H9 (cell line): ENCODE data around the gene ZMIZ1. TPM values are rescaled to one million over a fixed set of nuclear protein-coding genes. Genes with fewer than 3 reads are reported as not detected.

Experiments
- DNase-seq: peaks from one replicate; pipeline ENCODE4 v3.0.0-alpha.2; 2017
- H2AFZ ChIP-seq: one replicate; pipeline ENCODE4 v1.6.1; 2013; ENCODE audit warnings: mild to moderate bottlenecking, low read length, control low read depth, moderate library complexity
- H2AK5ac ChIP-seq: 2 replicates; pipeline ENCODE4 v1.6.1; 2013; ENCODE audit warnings: low read length, control low read depth, mixed read lengths; ENCODE audit not compliant: insufficient read length
- H2BK120ac ChIP-seq: one replicate; pipeline ENCODE4 v1.6.1; 2013; ENCODE audit warnings: low read depth, mild to moderate bottlenecking, low read length, control low read depth, inconsistent platforms; ENCODE audit not compliant: poor library complexity, severe bottlenecking
- H2BK12ac ChIP-seq: 2 replicates; pipeline ENCODE4 v1.6.1; 2013; ENCODE audit warnings: low read length, control low read depth, mixed read lengths, low read depth; ENCODE audit not compliant: insufficient read length
- H2BK15ac ChIP-seq: 2 replicates; pipeline ENCODE4 v1.6.1; 2013; ENCODE audit warnings: low read depth, low read length, control low read depth
- H2BK20ac ChIP-seq: one replicate; pipeline ENCODE4 v1.6.1; 2013; ENCODE audit warnings: low read depth, mild to moderate bottlenecking, low read length, control low read depth, inconsistent platforms; ENCODE audit not compliant: poor library complexity, severe bottlenecking
- H2BK5ac ChIP-seq: 2 replicates; pipeline ENCODE4 v1.6.1; 2013; ENCODE audit warnings: low read length, control low read depth, mixed read lengths; ENCODE audit not compliant: insufficient read length
- H3K14ac ChIP-seq: 2 replicates; pipeline ENCODE4 v1.6.1; 2013; ENCODE audit warnings: low read length, control low read depth; ENCODE audit not compliant: insufficient read depth
- H3K18ac ChIP-seq: 2 replicates; pipeline ENCODE4 v1.6.1; 2013; ENCODE audit warnings: low read depth, mild to moderate bottlenecking, mixed read lengths, low read length, control low read depth; ENCODE audit not compliant: insufficient read length
- H3K23ac ChIP-seq: 2 replicates; pipeline ENCODE4 v1.6.1; 2013; ENCODE audit warnings: low read length, control low read depth, mixed read lengths, low read depth; ENCODE audit not compliant: insufficient read length
- H3K23me2 ChIP-seq: 2 replicates; pipeline ENCODE4 v1.6.1; 2013; ENCODE audit warnings: low read depth, mild to moderate bottlenecking, mixed read lengths, low read length, control low read depth; ENCODE audit not compliant: insufficient read length, poor library complexity, severe bottlenecking
- H3K27ac ChIP-seq: 2 replicates; pipeline ENCODE4 v1.5.1; 2013; ENCODE audit warnings: low read length, control low read depth, mixed read lengths, low read depth; ENCODE audit not compliant: insufficient read length
- H3K27me3 ChIP-seq: 2 replicates; pipeline ENCODE4 v1.6.1; 2013; ENCODE audit warnings: low read length, control low read depth, inconsistent platforms; ENCODE audit not compliant: insufficient read depth
- H3K4ac ChIP-seq: 2 replicates; pipeline ENCODE4 v1.6.1; 2013; ENCODE audit warnings: low read depth, mild to moderate bottlenecking, control low read depth, inconsistent platforms, low read length, moderate library complexity
- H3K4me1 ChIP-seq: 2 replicates; pipeline ENCODE4 v1.6.1; 2013; ENCODE audit warnings: low read length, control low read depth, inconsistent platforms; ENCODE audit not compliant: insufficient read depth
- H3K4me2 ChIP-seq: 2 replicates; pipeline ENCODE4 v1.6.1; 2013; ENCODE audit warnings: low read length, control low read depth, mixed read lengths; ENCODE audit not compliant: insufficient read length, insufficient read depth
- H3K56ac ChIP-seq: 2 replicates; pipeline ENCODE4 v1.6.1; 2013; ENCODE audit warnings: low read depth, mild to moderate bottlenecking, mixed read lengths, low read length, control low read depth; ENCODE audit not compliant: insufficient read length
- H3K79me1 ChIP-seq: 2 replicates; pipeline ENCODE4 v1.6.1; 2013; ENCODE audit warnings: low read depth, mild to moderate bottlenecking, moderate library complexity, low read length, control low read depth, inconsistent platforms; ENCODE audit not compliant: insufficient read depth, poor library complexity, severe bottlenecking
- H3K79me2 ChIP-seq: 2 replicates; pipeline ENCODE4 v1.6.1; 2013; ENCODE audit warnings: low read length, control low read depth, inconsistent platforms; ENCODE audit not compliant: insufficient read depth
- H3K9ac ChIP-seq: 2 replicates; pipeline ENCODE4 v1.6.1; 2013; ENCODE audit warnings: low read length, control low read depth, mixed read lengths; ENCODE audit not compliant: insufficient read length; ENCODE audit errors: extremely low read depth
- H3K9me3 ChIP-seq: one replicate; pipeline ENCODE4 v1.6.1; 2013; ENCODE audit warnings: low read depth, low read length, inconsistent platforms; ENCODE audit not compliant: control insufficient read depth
- H3T11ph ChIP-seq: one replicate; pipeline ENCODE4 v1.6.1; 2013; ENCODE audit warnings: mild to moderate bottlenecking, low read length, control low read depth, inconsistent platforms
- H4K20me1 ChIP-seq: one replicate; pipeline ENCODE4 v1.6.1; 2013; ENCODE audit not compliant: control insufficient read depth, insufficient read length, insufficient read depth
- H4K5ac ChIP-seq: 2 replicates; pipeline ENCODE4 v1.6.1; 2013; ENCODE audit warnings: low read depth, mild to moderate bottlenecking, mixed read lengths, low read length, control low read depth; ENCODE audit not compliant: insufficient read length
- H4K8ac ChIP-seq: replicated peaks from 2 replicates; pipeline ENCODE4 v1.6.1; 2013; ENCODE audit warnings: low read length, control low read depth, mixed read lengths, low read depth; ENCODE audit not compliant: insufficient read length
- H4K91ac ChIP-seq: 2 replicates; pipeline ENCODE4 v1.6.1; 2013; ENCODE audit warnings: low read depth, mild to moderate bottlenecking, moderate library complexity, mixed read lengths, low read length, control low read depth; ENCODE audit not compliant: insufficient read length
- H3K27ac Mint-ChIP-seq, 3 experiments: 2 replicates in 2 of 3; 3 replicates in 1 of 3; pipeline ENCODE4 v1.8.0; 2020 to 2021; ENCODE audit warnings: mixed read lengths in 3 of 3, mild to moderate bottlenecking in 1 of 3, moderate library complexity in 1 of 3
- H3K27me3 Mint-ChIP-seq: 2 replicates; pipeline ENCODE4 v1.8.0; 2021; ENCODE audit warnings: low read depth, mild to moderate bottlenecking, moderate library complexity, mixed read lengths
- H3K36me3 Mint-ChIP-seq, 3 experiments: 2 replicates in 2 of 3; 3 replicates in 1 of 3; pipeline ENCODE4 v1.8.0; 2020 to 2021; ENCODE audit warnings: low read depth in 3 of 3, mixed read lengths in 3 of 3; ENCODE audit not compliant: insufficient read depth in 1 of 3
- H3K4me1 Mint-ChIP-seq, 2 experiments: 2 replicates each; pipeline ENCODE4 v1.8.0; 2020; ENCODE audit warnings: mixed read lengths in 2 of 2
- H3K4me3 Mint-ChIP-seq, 2 experiments: 2 replicates in 1 of 2; 3 replicates in 1 of 2; pipeline ENCODE4 v1.8.0; 2020 to 2021; ENCODE audit warnings: mild to moderate bottlenecking in 2 of 2, mixed read lengths in 2 of 2, moderate library complexity in 1 of 2
- H3K9me3 Mint-ChIP-seq, 2 experiments: 2 replicates in 1 of 2; 3 replicates in 1 of 2; pipeline ENCODE4 v1.8.0; 2020; ENCODE audit warnings: mild to moderate bottlenecking in 2 of 2, mixed read lengths in 2 of 2, moderate library complexity in 1 of 2
- WGBS: extraction: QIAGEN DNeasy Blood & Tissue Kit; methylation state at CpG from one replicate; pipeline ENCODE4 v1.1.7; 2013; ENCODE audit warnings: missing lambda C conversion rate, low lambda C conversion rate, mixed read lengths; ENCODE audit not compliant: insufficient read length; ENCODE audit errors: extremely low coverage; 5-methylcytosine and 5-hydroxymethylcytosine counted together
- total RNA-seq: library from RNA; stranded (reverse); gene quantifications from 2 replicates; pipeline ENCODE4 v1.2.1, GENCODE V29; 2021
- TF ChIP-seq, protein P1 (sequence below): fragments of 200-600 bp; sonication (generic); conservative IDR thresholded peaks from 3 replicates; pipeline ENCODE4 v1.8.0; 2021; ENCODE audit warnings: antibody characterized with exemption, mild to moderate bottlenecking

ZMIZ1 gene
- total RNA-seq, 1 experiment from 2014 or later = 36.9 TPM

GRCh38 chr10:79140855-79141254 is 72.1 kb downstream of the ZMIZ1 start:
- Histone ChIP-seq H3K9ac (no peak overlapping the region), H2BK12ac (no peak overlapping the region), H4K91ac (no peak overlapping the region), H3K27ac (no peak overlapping the region), H2AFZ (no peak overlapping the region), H3K23ac (no peak overlapping the region), H3K14ac (no peak overlapping the region), H2BK120ac (no peak overlapping the region), H4K5ac (no peak overlapping the region), H3K4me2 (no peak overlapping the region), H3K79me2 (no peaks in the 10 kb centered on the region), H3K4me1 (peaks cover 11% of the 10 kb centered on the region; the same call in 1 of the 2 replicates), H3K27me3 (no peaks in the 10 kb centered on the region), H3K56ac (no peak overlapping the region), H3K23me2 (no peaks in the 10 kb centered on the region), H4K20me1 (no peaks in the 10 kb centered on the region), H2BK15ac (no peak overlapping the region), H3T11ph (no peak overlapping the region), H2AK5ac (no peak overlapping the region), H4K8ac (no peak overlapping the region), H3K18ac (no peak overlapping the region), H2BK20ac (no peak overlapping the region), H2BK5ac (no peak overlapping the region), H3K4ac (no peak overlapping the region), H3K79me1 (no peaks in the 10 kb centered on the region), H3K9me3 (no peaks in the 10 kb centered on the region)
- Mint-ChIP-seq H3K27me3 (no peaks in the 10 kb centered on the region), H3K27ac (peak overlapping the region; percentile 13 to 73 (median 49); a peak in 3 of 7 replicates), H3K36me3 (peaks cover 5 to 23% (median 17%) of the 10 kb centered on the region in 3 experiments; a peak in 6 of 7 replicates), H3K9me3 (no peaks in the 10 kb centered on the region), H3K4me1 (peaks cover 64 to 75% of the 10 kb centered on the region in 2 experiments), H3K4me3 (no peak overlapping the region)
- no peak for DNase-seq
- TF ChIP-seq, protein P1, sequence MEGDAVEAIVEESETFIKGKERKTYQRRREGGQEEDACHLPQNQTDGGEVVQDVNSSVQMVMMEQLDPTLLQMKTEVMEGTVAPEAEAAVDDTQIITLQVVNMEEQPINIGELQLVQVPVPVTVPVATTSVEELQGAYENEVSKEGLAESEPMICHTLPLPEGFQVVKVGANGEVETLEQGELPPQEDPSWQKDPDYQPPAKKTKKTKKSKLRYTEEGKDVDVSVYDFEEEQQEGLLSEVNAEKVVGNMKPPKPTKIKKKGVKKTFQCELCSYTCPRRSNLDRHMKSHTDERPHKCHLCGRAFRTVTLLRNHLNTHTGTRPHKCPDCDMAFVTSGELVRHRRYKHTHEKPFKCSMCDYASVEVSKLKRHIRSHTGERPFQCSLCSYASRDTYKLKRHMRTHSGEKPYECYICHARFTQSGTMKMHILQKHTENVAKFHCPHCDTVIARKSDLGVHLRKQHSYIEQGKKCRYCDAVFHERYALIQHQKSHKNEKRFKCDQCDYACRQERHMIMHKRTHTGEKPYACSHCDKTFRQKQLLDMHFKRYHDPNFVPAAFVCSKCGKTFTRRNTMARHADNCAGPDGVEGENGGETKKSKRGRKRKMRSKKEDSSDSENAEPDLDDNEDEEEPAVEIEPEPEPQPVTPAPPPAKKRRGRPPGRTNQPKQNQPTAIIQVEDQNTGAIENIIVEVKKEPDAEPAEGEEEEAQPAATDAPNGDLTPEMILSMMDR = no peak
- no CpG with 5 or more reads among the region's 15 CpGs for WGBS
